GM21737 (cell line): Measurements from ENCODE around the gene GFPT2.
"Not testable (repeated sequence)": the region's sequence is repeated elsewhere in the genome, so short reads cannot be mapped to it uniquely, and the experiment has no call there.

Experiments
- ATAC-seq: cut with Tn5 transposase; IDR thresholded peaks from one replicate; pipeline ENCODE4 v1.9.1; 2021; ENCODE audit warnings: mild to moderate bottlenecking, moderate library complexity; ENCODE audit not compliant: unreplicated experiment

GFPT2 gene

DNA sequence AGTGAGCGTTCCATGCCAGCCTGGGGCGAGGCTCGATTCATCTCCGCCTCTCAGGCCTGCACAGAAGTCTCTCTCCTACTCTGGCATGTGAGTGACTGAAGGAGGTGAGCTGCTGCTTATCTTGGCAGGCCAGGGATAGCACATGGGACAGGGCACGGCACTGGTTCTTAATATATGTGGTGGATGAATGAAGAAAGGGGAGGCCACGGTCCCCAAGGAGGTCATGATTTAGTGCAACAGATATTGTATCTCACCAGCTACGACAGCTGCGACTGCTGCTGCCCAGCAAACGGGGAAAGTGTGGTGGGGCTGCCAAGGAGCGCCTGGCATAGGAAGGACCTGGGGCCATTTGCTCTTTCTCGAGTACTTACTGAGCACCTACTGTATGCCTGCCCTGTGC, 41.9 kb downstream of the GFPT2 start:
- no peak for ATAC-seq

- no peak for ATAC-seq
Observed at GRCh38 chr5:180306796-180307195, 46.3 kb downstream of the GFPT2 start.

GRCh38 chr5:180305481-180305880, 47.7 kb downstream of the GFPT2 start:
- ATAC-seq: no peak

GRCh38 chr5:180304431-180305375, 48.4 kb downstream of the GFPT2 start:
- ATAC-seq: no peak

- ATAC-seq: no peak
Observed at GRCh38 chr5:180304016-180304292, 49.2 kb downstream of the GFPT2 start.

GRCh38 chr5:180303226-180304015, 49.7 kb downstream of the GFPT2 start:
- no peak for ATAC-seq

GRCh38 chr5:180302256-180302655, 50.9 kb downstream of the GFPT2 start:
- ATAC-seq: no peak

- no peak for ATAC-seq
Observed at GRCh38 chr5:180301253-180301652, 51.9 kb downstream of the GFPT2 start.

- no peak for ATAC-seq
Observed at GRCh38 chr5:180299526-180299925, 53.6 kb downstream of the GFPT2 start.

GRCh38 chr5:180299014-180299413, 54.1 kb downstream of the GFPT2 start:
- ATAC-seq: not testable (repeated sequence)

- ATAC-seq: no peak
Observed at GRCh38 chr5:180297587-180298282, 55.4 kb downstream of the GFPT2 start.

DNA sequence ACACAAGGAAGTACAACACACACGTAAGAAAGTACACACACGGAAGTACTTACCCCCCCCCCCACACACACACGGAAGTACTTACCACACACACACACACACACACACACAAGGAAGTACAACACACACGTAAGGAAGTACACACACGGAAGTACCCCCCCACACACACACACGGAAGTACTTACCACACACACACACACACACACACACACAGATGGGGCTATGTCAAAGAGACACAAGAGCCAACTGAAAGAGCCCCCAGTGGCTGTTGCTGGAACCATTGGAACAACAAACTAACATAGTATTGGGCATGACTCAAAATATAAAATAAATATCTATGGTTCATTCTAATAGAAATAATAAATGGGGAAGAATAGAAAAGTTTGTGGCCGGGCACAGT, 56.4 kb downstream of the GFPT2 start:
- no peak for ATAC-seq

- ATAC-seq: no peak
Observed at GRCh38 chr5:180294913-180295555, 58.1 kb downstream of the GFPT2 start.

GRCh38 chr5:180294411-180294810, 58.7 kb downstream of the GFPT2 start:
- ATAC-seq: no peak

DNA sequence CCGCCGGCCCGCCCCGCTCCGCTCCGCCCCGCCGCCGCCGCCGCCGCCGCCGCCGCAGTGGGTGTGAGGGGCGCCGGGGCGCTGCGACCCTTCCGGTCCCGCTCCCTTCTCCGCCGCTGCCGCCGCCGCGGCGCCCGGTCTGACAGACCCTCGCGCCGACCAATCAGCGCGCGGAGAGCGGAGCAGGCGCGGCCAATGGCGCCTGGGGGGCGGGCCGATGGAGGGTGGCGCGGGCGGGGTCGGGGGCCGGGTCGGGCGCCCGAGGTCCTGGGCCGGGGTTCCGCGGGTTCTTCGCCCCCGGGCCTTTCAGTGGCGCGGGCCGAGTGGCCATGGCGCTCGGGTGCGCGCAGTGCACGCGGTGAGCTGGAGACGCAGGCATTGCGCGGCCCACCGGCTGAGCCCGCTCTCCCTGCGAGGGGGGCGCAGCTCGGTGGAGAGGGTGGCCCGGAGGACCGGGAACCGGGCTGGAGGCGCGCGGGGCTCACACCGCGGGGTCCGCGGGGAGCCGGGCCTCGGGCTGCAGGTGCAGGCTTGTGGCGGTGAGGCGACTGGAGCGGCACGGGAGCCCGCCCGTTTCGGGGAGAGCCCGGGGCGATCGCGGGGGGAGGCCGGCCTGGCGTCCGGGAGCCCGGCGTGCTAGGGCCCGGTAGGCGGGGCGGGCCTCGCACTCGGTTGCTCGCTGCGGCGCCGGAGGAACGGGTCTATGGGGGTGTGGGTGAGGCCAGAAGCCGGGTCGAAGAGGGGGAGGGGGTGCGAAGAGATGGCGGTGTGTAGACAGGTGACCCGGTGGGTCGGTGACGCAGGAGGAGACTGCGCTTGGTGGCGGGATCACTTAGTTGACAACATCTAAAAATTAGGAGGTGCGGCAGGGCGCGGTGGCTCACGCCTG, 60.9 kb downstream of the GFPT2 start, which contains the start of gene MAPK9:
TSS of gene MAPK9 (minus strand) at position 141 of the 889 bp plus-strand sequence. CDS start 11,522 bp downstream, outside the sequence.
- ATAC-seq: peak; percentile 82

GRCh38 chr5:180291234-180291940, 61.7 kb downstream of the GFPT2 start:
- peak; percentile 27 for ATAC-seq

- ATAC-seq: no peak
Observed at GRCh38 chr5:180290568-180291233, 62.4 kb downstream of the GFPT2 start.

DNA sequence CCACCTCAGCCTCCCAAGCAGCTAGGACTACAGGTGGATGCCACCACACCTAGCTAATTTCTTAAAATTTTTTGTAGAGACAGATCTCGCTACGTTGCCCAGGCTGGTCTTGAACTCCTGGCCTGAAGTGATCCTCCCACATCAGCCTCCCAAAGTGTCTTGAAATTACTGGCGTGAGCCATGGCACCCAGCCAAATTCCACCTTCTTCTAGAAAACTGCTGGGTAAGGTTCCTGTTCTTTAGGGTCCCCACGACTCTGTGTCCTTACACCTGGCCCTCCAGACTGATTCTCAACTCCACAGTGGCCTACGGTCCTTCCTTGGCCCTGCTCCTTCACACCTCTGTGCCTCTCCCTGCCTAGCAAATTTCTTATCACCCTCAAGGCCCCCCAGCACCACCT, 63.2 kb downstream of the GFPT2 start:
- ATAC-seq: no peak

DNA sequence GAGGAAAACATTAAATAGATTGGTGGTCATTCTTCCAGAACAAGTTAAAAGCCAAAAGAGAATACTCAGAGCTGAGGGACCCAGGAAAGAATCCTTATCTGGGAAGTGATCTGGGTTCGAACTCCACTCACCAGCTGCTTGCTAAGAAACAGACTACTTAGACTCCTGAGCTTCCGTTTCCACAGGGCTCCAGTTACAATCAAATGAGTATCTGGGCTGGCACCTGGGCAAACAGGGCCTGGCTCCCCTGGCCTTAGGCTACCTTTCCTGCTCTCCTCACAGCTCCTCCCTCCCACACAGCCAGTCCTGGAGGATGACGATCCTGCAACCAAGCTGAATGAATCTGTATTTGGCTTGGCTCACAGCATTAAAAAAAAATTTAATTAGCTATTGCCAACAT, 63.7 kb downstream of the GFPT2 start:
- no peak for ATAC-seq
